Neural cell (in vitro differentiated cells): ENCODE measurements around the gene OXNAD1. TPM values are rescaled to one million over a fixed set of nuclear protein-coding genes. Genes with fewer than 3 reads are reported as not detected.

Experiments
- H2AFZ ChIP-seq: fragments of 200-600, 300-800 bp; sonication (generic), shearing (Covaris generic); 2 replicates; pipeline ENCODE4 v1.6.0; 2014; ENCODE audit warnings: low read depth, mild to moderate bottlenecking, antibody characterized with exemption, low read length, moderate library complexity
- H3F3A ChIP-seq: fragments of 200-600 bp; shearing (Covaris generic); 2 replicates; pipeline ENCODE4 v1.6.1; 2016; ENCODE audit warnings: mild to moderate bottlenecking, moderate library complexity, mixed read lengths, antibody characterized with exemption, low read length; ENCODE audit not compliant: insufficient read depth, poor library complexity, severe bottlenecking
- H3K27ac ChIP-seq: fragments of 200-600, 300-800 bp; sonication (generic), shearing (Covaris generic); 2 replicates; pipeline ENCODE4 v1.5.1; 2014; ENCODE audit warnings: mild to moderate bottlenecking, low read length, moderate library complexity
- H3K27me3 ChIP-seq: fragments of 300-800, 200-600 bp; sonication (generic), shearing (Covaris generic); 2 replicates; pipeline ENCODE4 v1.6.0; 2014; ENCODE audit warnings: mild to moderate bottlenecking, low read depth, low read length, moderate library complexity; ENCODE audit not compliant: insufficient read depth
- H3K36me3 ChIP-seq: fragments of 300-800, 200-600 bp; sonication (generic), shearing (Covaris generic); 2 replicates; pipeline ENCODE4 v1.5.1; 2014; ENCODE audit warnings: mild to moderate bottlenecking, antibody characterized with exemption, low read length, moderate library complexity; ENCODE audit not compliant: insufficient read depth
- H3K4me2 ChIP-seq: fragments of 300-800, 200-600 bp; sonication (generic), shearing (Covaris generic); 2 replicates; pipeline ENCODE4 v1.6.0; 2014; ENCODE audit warnings: mild to moderate bottlenecking, low read length
- H3K4me3 ChIP-seq: fragments of 300-800, 200-600 bp; sonication (generic), shearing (Covaris generic); 2 replicates; pipeline ENCODE4 v1.5.1; 2014; ENCODE audit warnings: mild to moderate bottlenecking, low read length, moderate library complexity
- H3K79me2 ChIP-seq: fragments of 200-600 bp; shearing (Covaris generic); replicated peaks from 2 replicates; pipeline ENCODE4 v1.6.0; 2014; ENCODE audit warnings: mild to moderate bottlenecking, low read length, moderate library complexity; ENCODE audit not compliant: insufficient read depth
- H3K9ac ChIP-seq: fragments of 300-800, 200-600 bp; sonication (generic), shearing (Covaris generic); 2 replicates; pipeline ENCODE4 v1.6.1; 2016; ENCODE audit warnings: mild to moderate bottlenecking, low read length, mixed read lengths
- H3K9me2 ChIP-seq: fragments of 200-600 bp; shearing (Covaris generic); 2 replicates; pipeline ENCODE4 v1.6.1; 2016; ENCODE audit warnings: mild to moderate bottlenecking, low read length, mixed read lengths; ENCODE audit not compliant: insufficient read depth
- H3K9me3 ChIP-seq: fragments of 200-600, 300-800 bp; sonication (generic), shearing (Covaris generic); 2 replicates; pipeline ENCODE4 v1.6.1; 2016; ENCODE audit warnings: mild to moderate bottlenecking, mixed run types, low read length, moderate library complexity, mixed read lengths
- H4K20me1 ChIP-seq: fragments of 200-600 bp; shearing (Covaris generic); 2 replicates; pipeline ENCODE4 v1.6.1; 2016; ENCODE audit warnings: mild to moderate bottlenecking, mixed run types; ENCODE audit not compliant: insufficient read depth
- EP300 ChIP-seq: fragments of 450-650 bp; conservative IDR thresholded peaks from 2 replicates; pipeline ENCODE4 v1.6.1; 2014; ENCODE audit warnings: antibody characterized with exemption, mild to moderate bottlenecking, moderate library complexity; ENCODE audit not compliant: poor library complexity, severe bottlenecking
- EZH2 ChIP-seq: fragments of 200-600, 300-800 bp; shearing (Covaris generic), sonication (generic); IDR thresholded peaks from 2 replicates; pipeline ENCODE4 v1.6.1; 2014; ENCODE audit warnings: antibody characterized with exemption, low read length, borderline replicate concordance, mild to moderate bottlenecking; ENCODE audit not compliant: insufficient read depth, poor library complexity, severe bottlenecking
- MXI1 ChIP-seq: fragments of 450-650 bp; conservative IDR thresholded peaks from 2 replicates; pipeline ENCODE4 v1.6.1; 2014; ENCODE audit warnings: antibody characterized with exemption, mild to moderate bottlenecking; ENCODE audit not compliant: poor library complexity, severe bottlenecking
- POLR2AphosphoS5 ChIP-seq: IDR thresholded peaks from 2 replicates; pipeline ENCODE4 v1.6.1; 2012
- RAD21 ChIP-seq: fragments of 450-650 bp; conservative IDR thresholded peaks from 2 replicates; pipeline ENCODE4 v1.6.1; 2014; ENCODE audit warnings: antibody characterized with exemption, mild to moderate bottlenecking, moderate library complexity
- SMC3 ChIP-seq: fragments of 450-650 bp; conservative IDR thresholded peaks from 2 replicates; pipeline ENCODE4 v1.6.1; 2014; ENCODE audit warnings: antibody characterized with exemption, mild to moderate bottlenecking, moderate library complexity; ENCODE audit not compliant: poor library complexity
- TAF1 ChIP-seq: IDR thresholded peaks from 2 replicates; pipeline ENCODE4 v1.6.1; 2012; ENCODE audit warnings: low read depth
- polyA plus RNA-seq: library from polyadenylated mRNA; depleted of rRNA; stranded (reverse); fragments of >200 nt; gene quantifications from 2 replicates; pipeline ENCODE4 v1.2.3, GENCODE V29; 2014
- TF ChIP-seq, protein P1 (sequence below): IDR thresholded peaks from 2 replicates; pipeline ENCODE4 v1.6.1; 2012; ENCODE audit warnings: borderline replicate concordance
- TF ChIP-seq, protein P2 (sequence below): fragments of 450-650 bp; IDR thresholded peaks from 2 replicates; pipeline ENCODE4 v1.5.1; 2014; ENCODE audit warnings: antibody characterized with exemption, mild to moderate bottlenecking, moderate library complexity; ENCODE audit not compliant: poor library complexity, severe bottlenecking

Gene OXNAD1
- polyA plus RNA-seq, 1 donor from 2014 or later, result 16.4 TPM

- Histone ChIP-seq H3K79me2 (no peaks in the 10 kb centered on the region), H2AFZ (no peak overlapping the region), H3F3A (peaks cover 5% of the 10 kb centered on the region), H3K9me2 (no peaks in the 10 kb centered on the region), H3K4me3 (no peak overlapping the region), H3K9ac (no peak overlapping the region), H3K36me3 (no peaks in the 10 kb centered on the region), H3K27ac (no peak overlapping the region), H3K9me3 (no peaks in the 10 kb centered on the region), H3K27me3 (no peaks in the 10 kb centered on the region), H3K4me2 (no peak overlapping the region), H4K20me1 (no peaks in the 10 kb centered on the region)
- TF ChIP-seq RAD21 (no peak), SMC3 (no peak), MXI1 (no peak), EZH2 (no peak), POLR2AphosphoS5 (no peak), EP300 (no peak), TAF1 (no peak)
- TF ChIP-seq, protein P1, sequence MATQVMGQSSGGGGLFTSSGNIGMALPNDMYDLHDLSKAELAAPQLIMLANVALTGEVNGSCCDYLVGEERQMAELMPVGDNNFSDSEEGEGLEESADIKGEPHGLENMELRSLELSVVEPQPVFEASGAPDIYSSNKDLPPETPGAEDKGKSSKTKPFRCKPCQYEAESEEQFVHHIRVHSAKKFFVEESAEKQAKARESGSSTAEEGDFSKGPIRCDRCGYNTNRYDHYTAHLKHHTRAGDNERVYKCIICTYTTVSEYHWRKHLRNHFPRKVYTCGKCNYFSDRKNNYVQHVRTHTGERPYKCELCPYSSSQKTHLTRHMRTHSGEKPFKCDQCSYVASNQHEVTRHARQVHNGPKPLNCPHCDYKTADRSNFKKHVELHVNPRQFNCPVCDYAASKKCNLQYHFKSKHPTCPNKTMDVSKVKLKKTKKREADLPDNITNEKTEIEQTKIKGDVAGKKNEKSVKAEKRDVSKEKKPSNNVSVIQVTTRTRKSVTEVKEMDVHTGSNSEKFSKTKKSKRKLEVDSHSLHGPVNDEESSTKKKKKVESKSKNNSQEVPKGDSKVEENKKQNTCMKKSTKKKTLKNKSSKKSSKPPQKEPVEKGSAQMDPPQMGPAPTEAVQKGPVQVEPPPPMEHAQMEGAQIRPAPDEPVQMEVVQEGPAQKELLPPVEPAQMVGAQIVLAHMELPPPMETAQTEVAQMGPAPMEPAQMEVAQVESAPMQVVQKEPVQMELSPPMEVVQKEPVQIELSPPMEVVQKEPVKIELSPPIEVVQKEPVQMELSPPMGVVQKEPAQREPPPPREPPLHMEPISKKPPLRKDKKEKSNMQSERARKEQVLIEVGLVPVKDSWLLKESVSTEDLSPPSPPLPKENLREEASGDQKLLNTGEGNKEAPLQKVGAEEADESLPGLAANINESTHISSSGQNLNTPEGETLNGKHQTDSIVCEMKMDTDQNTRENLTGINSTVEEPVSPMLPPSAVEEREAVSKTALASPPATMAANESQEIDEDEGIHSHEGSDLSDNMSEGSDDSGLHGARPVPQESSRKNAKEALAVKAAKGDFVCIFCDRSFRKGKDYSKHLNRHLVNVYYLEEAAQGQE, result no peak
- TF ChIP-seq, protein P2, sequence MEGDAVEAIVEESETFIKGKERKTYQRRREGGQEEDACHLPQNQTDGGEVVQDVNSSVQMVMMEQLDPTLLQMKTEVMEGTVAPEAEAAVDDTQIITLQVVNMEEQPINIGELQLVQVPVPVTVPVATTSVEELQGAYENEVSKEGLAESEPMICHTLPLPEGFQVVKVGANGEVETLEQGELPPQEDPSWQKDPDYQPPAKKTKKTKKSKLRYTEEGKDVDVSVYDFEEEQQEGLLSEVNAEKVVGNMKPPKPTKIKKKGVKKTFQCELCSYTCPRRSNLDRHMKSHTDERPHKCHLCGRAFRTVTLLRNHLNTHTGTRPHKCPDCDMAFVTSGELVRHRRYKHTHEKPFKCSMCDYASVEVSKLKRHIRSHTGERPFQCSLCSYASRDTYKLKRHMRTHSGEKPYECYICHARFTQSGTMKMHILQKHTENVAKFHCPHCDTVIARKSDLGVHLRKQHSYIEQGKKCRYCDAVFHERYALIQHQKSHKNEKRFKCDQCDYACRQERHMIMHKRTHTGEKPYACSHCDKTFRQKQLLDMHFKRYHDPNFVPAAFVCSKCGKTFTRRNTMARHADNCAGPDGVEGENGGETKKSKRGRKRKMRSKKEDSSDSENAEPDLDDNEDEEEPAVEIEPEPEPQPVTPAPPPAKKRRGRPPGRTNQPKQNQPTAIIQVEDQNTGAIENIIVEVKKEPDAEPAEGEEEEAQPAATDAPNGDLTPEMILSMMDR, result no peak
Measured at GRCh38 chr3:16326724-16327349, 61.8 kb downstream of the OXNAD1 start.

- Histone ChIP-seq H3K9me3 (no peaks in the 10 kb centered on the region), H3K79me2 (no peaks in the 10 kb centered on the region), H3K4me2 (no peak overlapping the region), H3K9ac (no peak overlapping the region), H3K36me3 (no peaks in the 10 kb centered on the region), H3K4me3 (no peak overlapping the region), H3K27me3 (no peaks in the 10 kb centered on the region), H3F3A (peaks cover 5% of the 10 kb centered on the region), H3K9me2 (no peaks in the 10 kb centered on the region), H3K27ac (peak overlapping the region; percentile 94), H2AFZ (no peak overlapping the region), H4K20me1 (no peaks in the 10 kb centered on the region)
- TF ChIP-seq, protein P1, result no peak
- TF ChIP-seq EP300 (no peak), RAD21 (no peak), MXI1 (no peak), POLR2AphosphoS5 (no peak), SMC3 (no peak), EZH2 (no peak), TAF1 (no peak)
- TF ChIP-seq, protein P2, result no peak
Measured at GRCh38 chr3:16328124-16328523, 63.1 kb downstream of the OXNAD1 start.
